ENCODE measurements around the gene S100PBP. TPM values are rescaled to one million over a fixed set of nuclear protein-coding genes. Genes with fewer than 3 reads are reported as not detected.

The S100PBP gene
- total and polyA plus RNA-seq, 3 donors from 2014 or later = 99.7 to 133 (median 120) TPM

DNA sequence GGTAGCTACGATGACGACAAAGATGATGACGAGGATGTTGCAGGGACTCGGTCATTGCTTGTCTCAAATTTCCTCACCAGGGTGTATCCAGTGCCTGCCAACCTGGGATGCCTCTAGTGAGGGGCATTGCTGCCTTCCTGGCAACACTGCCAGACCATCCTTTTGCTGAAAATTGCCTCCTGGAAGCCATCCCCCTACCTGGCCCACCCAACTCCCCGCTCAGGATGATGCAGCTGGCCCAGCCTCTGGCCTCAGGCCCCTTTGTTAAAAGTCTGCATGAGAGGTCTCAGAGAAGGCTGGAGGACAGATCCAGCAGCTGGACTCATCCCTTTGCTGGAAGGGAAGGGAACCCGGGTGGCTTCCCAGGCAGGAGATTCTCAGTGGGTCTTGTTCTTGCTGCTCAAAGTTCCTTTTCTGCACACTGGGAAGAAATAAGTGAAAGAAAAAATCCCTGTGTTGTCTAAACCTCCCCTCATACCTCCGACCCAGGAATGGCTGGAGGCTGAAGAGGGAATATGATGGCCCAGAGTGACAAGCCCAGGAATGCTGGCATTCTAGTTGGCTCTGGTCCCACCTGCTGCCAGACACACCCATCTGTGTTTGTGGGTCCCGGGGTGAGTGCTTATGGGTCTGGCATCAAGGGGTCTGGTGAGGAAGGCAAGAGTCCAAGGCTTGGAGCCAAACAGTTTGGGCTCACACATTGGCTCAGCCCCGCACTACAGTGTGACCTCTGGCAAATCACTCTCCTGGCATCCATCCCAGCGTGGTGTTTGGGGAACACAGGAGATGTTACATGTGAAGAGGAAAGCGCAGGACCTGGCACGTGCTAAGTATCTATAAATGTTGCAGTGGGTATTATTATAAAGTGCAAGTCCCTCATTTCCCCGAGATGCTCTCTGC lies 60.0 kb downstream of the S100PBP start:
- WGBS, 2 donors = 68 to 73% methylated on average over 13 of the region's 13 CpGs
- TF ChIP-seq, protein P1, sequence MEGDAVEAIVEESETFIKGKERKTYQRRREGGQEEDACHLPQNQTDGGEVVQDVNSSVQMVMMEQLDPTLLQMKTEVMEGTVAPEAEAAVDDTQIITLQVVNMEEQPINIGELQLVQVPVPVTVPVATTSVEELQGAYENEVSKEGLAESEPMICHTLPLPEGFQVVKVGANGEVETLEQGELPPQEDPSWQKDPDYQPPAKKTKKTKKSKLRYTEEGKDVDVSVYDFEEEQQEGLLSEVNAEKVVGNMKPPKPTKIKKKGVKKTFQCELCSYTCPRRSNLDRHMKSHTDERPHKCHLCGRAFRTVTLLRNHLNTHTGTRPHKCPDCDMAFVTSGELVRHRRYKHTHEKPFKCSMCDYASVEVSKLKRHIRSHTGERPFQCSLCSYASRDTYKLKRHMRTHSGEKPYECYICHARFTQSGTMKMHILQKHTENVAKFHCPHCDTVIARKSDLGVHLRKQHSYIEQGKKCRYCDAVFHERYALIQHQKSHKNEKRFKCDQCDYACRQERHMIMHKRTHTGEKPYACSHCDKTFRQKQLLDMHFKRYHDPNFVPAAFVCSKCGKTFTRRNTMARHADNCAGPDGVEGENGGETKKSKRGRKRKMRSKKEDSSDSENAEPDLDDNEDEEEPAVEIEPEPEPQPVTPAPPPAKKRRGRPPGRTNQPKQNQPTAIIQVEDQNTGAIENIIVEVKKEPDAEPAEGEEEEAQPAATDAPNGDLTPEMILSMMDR (IDR thresholded peaks at IDR 0.05) = no peak
- TF ChIP-seq POLR2A (IDR thresholded peaks at IDR 0.05) = no peak
- no peaks in the 10 kb centered on the region for H3K36me3 ChIP-seq (ENCODE audit: low read depth, missing control alignments)
- intact Hi-C loops (cut with DNase I; ENCODE audit: low total_unique reads) = loop anchor here (10.0 kb wide), 1 partner anchor 93 kb away; no protein-coding TSS in a partner anchor
- H3K4me1 ChIP-seq = peaks cover 22% of the 10 kb centered on the region
- DNase-seq = no peak
- H3K27me3 ChIP-seq = no peaks in the 10 kb centered on the region
- H3K4me3 ChIP-seq = no peak overlapping the region
- H3K27ac ChIP-seq = no peak overlapping the region
- no peaks in the 10 kb centered on the region for H3K9me3 ChIP-seq

DNA sequence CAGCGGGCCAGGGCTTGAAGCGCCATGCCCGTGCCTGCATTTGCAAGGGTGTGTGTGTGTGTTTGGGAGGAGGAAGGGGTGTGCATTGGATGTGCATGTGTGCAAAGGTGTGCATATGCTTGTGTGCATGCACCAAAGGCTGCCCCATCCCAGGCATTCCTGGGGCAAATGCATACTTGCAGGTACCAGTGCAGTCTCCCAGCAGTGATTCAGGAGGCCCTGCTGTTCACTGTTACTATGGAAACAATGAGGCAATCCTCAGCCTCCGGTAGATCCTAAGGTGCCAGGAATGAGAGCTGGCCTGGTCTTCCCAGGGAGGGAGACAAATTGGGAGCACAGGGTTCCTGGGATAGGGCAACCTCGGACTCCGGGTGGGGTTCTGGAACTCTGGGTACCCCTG lies 60.7 kb downstream of the S100PBP start:
- Histone ChIP-seq H3K36me3 (ENCODE audit: low read depth, missing control alignments) (no peaks in the 10 kb centered on the region), H3K27me3 (no peaks in the 10 kb centered on the region), H3K4me3 (no peak overlapping the region), H3K9me3 (no peaks in the 10 kb centered on the region), H3K27ac (no peak overlapping the region), H3K4me1 (peaks cover 18% of the 10 kb centered on the region)
- intact Hi-C loops (cut with DNase I; ENCODE audit: low total_unique reads) = loop anchor here (10.0 kb wide), 1 partner anchor 93 kb away; no protein-coding TSS in a partner anchor
- 69 to 70% methylated on average over 4 to 6 of the region's 6 CpGs for WGBS, 2 donors
- TF ChIP-seq, protein P1 (IDR thresholded peaks at IDR 0.05) = no peak
- no peak for TF ChIP-seq POLR2A (IDR thresholded peaks at IDR 0.05)
- DNase-seq = no peak

DNA sequence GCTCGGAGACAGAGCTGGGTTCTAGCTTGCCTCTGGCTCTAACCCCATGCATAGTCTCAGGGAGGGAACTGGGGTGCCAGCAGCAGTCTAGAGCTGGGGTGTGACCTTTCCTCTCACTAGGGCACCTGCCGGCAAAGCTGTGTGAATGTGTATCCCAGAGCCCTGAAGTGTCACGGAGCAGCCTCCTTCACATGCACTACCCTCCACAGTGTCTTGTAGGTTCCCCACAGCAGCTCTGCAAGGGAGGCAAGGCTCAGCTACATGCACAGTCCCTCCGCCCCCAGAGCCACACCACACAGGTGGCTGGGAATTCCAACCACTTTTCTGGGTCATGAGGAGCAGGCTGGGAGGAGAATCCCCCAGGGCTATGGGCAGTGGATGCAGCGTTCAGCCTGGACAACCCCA lies 61.2 kb downstream of the S100PBP start:
- TF ChIP-seq, protein P1 (IDR thresholded peaks at IDR 0.05) = no peak
- no peak for TF ChIP-seq POLR2A (IDR thresholded peaks at IDR 0.05)
- Histone ChIP-seq H3K27me3 (no peaks in the 10 kb centered on the region), H3K36me3 (ENCODE audit: low read depth, missing control alignments) (no peaks in the 10 kb centered on the region), H3K27ac (no peak overlapping the region), H3K4me3 (no peak overlapping the region), H3K9me3 (no peaks in the 10 kb centered on the region), H3K4me1 (peaks cover 18% of the 10 kb centered on the region)
- intact Hi-C loops (cut with DNase I; ENCODE audit: low total_unique reads) = loop anchor here (10.0 kb wide), 1 partner anchor 94 kb away; no protein-coding TSS in a partner anchor
- no peak for DNase-seq
- WGBS, 2 donors = 90 to 100% methylated on average over 1 to 5 of the region's 5 CpGs

DNA sequence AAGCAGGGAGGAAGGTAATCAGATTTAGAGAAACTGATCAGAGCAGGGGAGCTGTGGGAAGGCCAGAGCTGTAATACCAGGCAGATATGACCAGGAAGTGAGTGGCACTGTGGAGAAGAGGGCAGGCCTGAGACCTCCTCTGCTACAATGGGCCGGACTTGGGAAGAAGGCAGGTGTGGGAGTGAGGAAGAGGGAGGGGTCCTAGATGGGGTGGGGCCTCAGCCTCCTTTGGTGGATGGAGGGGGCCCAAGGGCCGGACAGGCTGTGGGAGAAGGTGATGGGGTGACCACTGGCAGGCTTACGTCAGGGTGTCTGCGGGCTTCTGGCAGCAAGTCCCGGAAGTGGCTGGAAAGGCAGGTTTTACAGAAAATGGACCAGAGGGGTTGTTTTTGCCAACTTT lies 63.8 kb downstream of the S100PBP start:
- TF ChIP-seq, protein P1 (IDR thresholded peaks at IDR 0.05) = no peak
- TF ChIP-seq POLR2A (IDR thresholded peaks at IDR 0.05) = no peak
- Histone ChIP-seq H3K9me3 (no peaks in the 10 kb centered on the region), H3K36me3 (ENCODE audit: low read depth, missing control alignments) (no peaks in the 10 kb centered on the region), H3K27me3 (no peaks in the 10 kb centered on the region), H3K4me3 (no peak overlapping the region), H3K4me1 (peaks cover 18% of the 10 kb centered on the region), H3K27ac (no peak overlapping the region)
- no peak for DNase-seq
- intact Hi-C loops (cut with DNase I; ENCODE audit: low total_unique reads) = no loop called here
- 88 to 93% methylated on average over 5 of the region's 5 CpGs for WGBS, 2 donors

Measured in testis (tissue), 3 donors.